Neural cell (in vitro differentiated cells): ENCODE measurements around the gene PGLYRP1. TPM values are rescaled to one million over a fixed set of nuclear protein-coding genes. Genes with fewer than 3 reads are reported as not detected.

Experiments used
- H2AFZ ChIP-seq: fragments of 200-600, 300-800 bp; sonication (generic), shearing (Covaris generic); 2 replicates; pipeline ENCODE4 v1.6.0; 2014; ENCODE audit warnings: low read depth, mild to moderate bottlenecking, antibody characterized with exemption, low read length, moderate library complexity
- H3F3A ChIP-seq: fragments of 200-600 bp; shearing (Covaris generic); 2 replicates; pipeline ENCODE4 v1.6.1; 2016; ENCODE audit warnings: mild to moderate bottlenecking, moderate library complexity, mixed read lengths, antibody characterized with exemption, low read length; ENCODE audit not compliant: insufficient read depth, poor library complexity, severe bottlenecking
- H3K27ac ChIP-seq: fragments of 200-600, 300-800 bp; sonication (generic), shearing (Covaris generic); 2 replicates; pipeline ENCODE4 v1.5.1; 2014; ENCODE audit warnings: mild to moderate bottlenecking, low read length, moderate library complexity
- H3K27me3 ChIP-seq: fragments of 300-800, 200-600 bp; sonication (generic), shearing (Covaris generic); 2 replicates; pipeline ENCODE4 v1.6.0; 2014; ENCODE audit warnings: mild to moderate bottlenecking, low read depth, low read length, moderate library complexity; ENCODE audit not compliant: insufficient read depth
- H3K36me3 ChIP-seq: fragments of 300-800, 200-600 bp; sonication (generic), shearing (Covaris generic); 2 replicates; pipeline ENCODE4 v1.5.1; 2014; ENCODE audit warnings: mild to moderate bottlenecking, antibody characterized with exemption, low read length, moderate library complexity; ENCODE audit not compliant: insufficient read depth
- H3K4me2 ChIP-seq: fragments of 300-800, 200-600 bp; sonication (generic), shearing (Covaris generic); 2 replicates; pipeline ENCODE4 v1.6.0; 2014; ENCODE audit warnings: mild to moderate bottlenecking, low read length
- H3K4me3 ChIP-seq: fragments of 300-800, 200-600 bp; sonication (generic), shearing (Covaris generic); 2 replicates; pipeline ENCODE4 v1.5.1; 2014; ENCODE audit warnings: mild to moderate bottlenecking, low read length, moderate library complexity
- H3K79me2 ChIP-seq: fragments of 200-600 bp; shearing (Covaris generic); replicated peaks from 2 replicates; pipeline ENCODE4 v1.6.0; 2014; ENCODE audit warnings: mild to moderate bottlenecking, low read length, moderate library complexity; ENCODE audit not compliant: insufficient read depth
- H3K9ac ChIP-seq: fragments of 300-800, 200-600 bp; sonication (generic), shearing (Covaris generic); 2 replicates; pipeline ENCODE4 v1.6.1; 2016; ENCODE audit warnings: mild to moderate bottlenecking, low read length, mixed read lengths
- H3K9me2 ChIP-seq: fragments of 200-600 bp; shearing (Covaris generic); 2 replicates; pipeline ENCODE4 v1.6.1; 2016; ENCODE audit warnings: mild to moderate bottlenecking, low read length, mixed read lengths; ENCODE audit not compliant: insufficient read depth
- H3K9me3 ChIP-seq: fragments of 200-600, 300-800 bp; sonication (generic), shearing (Covaris generic); 2 replicates; pipeline ENCODE4 v1.6.1; 2016; ENCODE audit warnings: mild to moderate bottlenecking, mixed run types, low read length, moderate library complexity, mixed read lengths
- H4K20me1 ChIP-seq: fragments of 200-600 bp; shearing (Covaris generic); 2 replicates; pipeline ENCODE4 v1.6.1; 2016; ENCODE audit warnings: mild to moderate bottlenecking, mixed run types; ENCODE audit not compliant: insufficient read depth
- CTCF ChIP-seq: fragments of 450-650 bp; IDR thresholded peaks from 2 replicates; pipeline ENCODE4 v1.5.1; 2014; ENCODE audit warnings: antibody characterized with exemption, mild to moderate bottlenecking, moderate library complexity; ENCODE audit not compliant: poor library complexity, severe bottlenecking
- EP300 ChIP-seq: fragments of 450-650 bp; conservative IDR thresholded peaks from 2 replicates; pipeline ENCODE4 v1.6.1; 2014; ENCODE audit warnings: antibody characterized with exemption, mild to moderate bottlenecking, moderate library complexity; ENCODE audit not compliant: poor library complexity, severe bottlenecking
- EZH2 ChIP-seq: fragments of 200-600, 300-800 bp; shearing (Covaris generic), sonication (generic); IDR thresholded peaks from 2 replicates; pipeline ENCODE4 v1.6.1; 2014; ENCODE audit warnings: antibody characterized with exemption, low read length, borderline replicate concordance, mild to moderate bottlenecking; ENCODE audit not compliant: insufficient read depth, poor library complexity, severe bottlenecking
- MXI1 ChIP-seq: fragments of 450-650 bp; conservative IDR thresholded peaks from 2 replicates; pipeline ENCODE4 v1.6.1; 2014; ENCODE audit warnings: antibody characterized with exemption, mild to moderate bottlenecking; ENCODE audit not compliant: poor library complexity, severe bottlenecking
- POLR2AphosphoS5 ChIP-seq: IDR thresholded peaks from 2 replicates; pipeline ENCODE4 v1.6.1; 2012
- RAD21 ChIP-seq: fragments of 450-650 bp; conservative IDR thresholded peaks from 2 replicates; pipeline ENCODE4 v1.6.1; 2014; ENCODE audit warnings: antibody characterized with exemption, mild to moderate bottlenecking, moderate library complexity
- REST ChIP-seq: IDR thresholded peaks from 2 replicates; pipeline ENCODE4 v1.6.1; 2012; ENCODE audit warnings: borderline replicate concordance
- SMC3 ChIP-seq: fragments of 450-650 bp; conservative IDR thresholded peaks from 2 replicates; pipeline ENCODE4 v1.6.1; 2014; ENCODE audit warnings: antibody characterized with exemption, mild to moderate bottlenecking, moderate library complexity; ENCODE audit not compliant: poor library complexity
- TAF1 ChIP-seq: IDR thresholded peaks from 2 replicates; pipeline ENCODE4 v1.6.1; 2012; ENCODE audit warnings: low read depth
- polyA plus RNA-seq: library from polyadenylated mRNA; depleted of rRNA; stranded (reverse); fragments of >200 nt; gene quantifications from 2 replicates; pipeline ENCODE4 v1.2.3, GENCODE V29; 2014

PGLYRP1 gene
- polyA plus RNA-seq, 1 donor from 2014 or later: not detected

GRCh38 chr19:46035986-46036743, 13.3 kb upstream of the PGLYRP1 start:
- H3K9ac ChIP-seq: no peak overlapping the region
- H3F3A ChIP-seq: no peaks in the 10 kb centered on the region
- TF ChIP-seq EZH2: no peak
- no peak for TF ChIP-seq POLR2AphosphoS5
- no peak for TF ChIP-seq CTCF
- TF ChIP-seq EP300: no peak
- no peak for TF ChIP-seq MXI1
- TF ChIP-seq SMC3: no peak
- TF ChIP-seq RAD21: no peak
- TF ChIP-seq TAF1: no peak
- TF ChIP-seq REST: no peak
- no peaks in the 10 kb centered on the region for H3K9me3 ChIP-seq
- no peak overlapping the region for H3K4me2 ChIP-seq
- H3K36me3 ChIP-seq: no peaks in the 10 kb centered on the region
- no peak overlapping the region for H3K4me3 ChIP-seq
- no peaks in the 10 kb centered on the region for H3K27me3 ChIP-seq
- no peak overlapping the region for H2AFZ ChIP-seq
- no peaks in the 10 kb centered on the region for H4K20me1 ChIP-seq
- H3K79me2 ChIP-seq: no peaks in the 10 kb centered on the region
- H3K27ac ChIP-seq: no peak overlapping the region
- no peaks in the 10 kb centered on the region for H3K9me2 ChIP-seq

- no peaks in the 10 kb centered on the region for H3K9me3 ChIP-seq
Observed at GRCh38 chr19:46035546-46035945, 12.7 kb upstream of the PGLYRP1 start.

More at GRCh38 chr19:46035546-46035945, 12.7 kb upstream of the PGLYRP1 start:
- Histone ChIP-seq H3K9ac (no peak overlapping the region), H2AFZ (no peak overlapping the region), H3F3A (no peaks in the 10 kb centered on the region), H3K9me2 (no peaks in the 10 kb centered on the region), H4K20me1 (no peaks in the 10 kb centered on the region), H3K27me3 (no peaks in the 10 kb centered on the region), H3K79me2 (no peaks in the 10 kb centered on the region), H3K4me3 (no peak overlapping the region), H3K27ac (no peak overlapping the region), H3K4me2 (no peak overlapping the region), H3K36me3 (no peaks in the 10 kb centered on the region)
- no peak for TF ChIP-seq REST
- no peak for TF ChIP-seq POLR2AphosphoS5
- no peak for TF ChIP-seq MXI1
- no peak for TF ChIP-seq RAD21
- TF ChIP-seq TAF1: no peak
- TF ChIP-seq EZH2: no peak
- no peak for TF ChIP-seq EP300
- TF ChIP-seq SMC3: no peak
- TF ChIP-seq CTCF: no peak
